Activated naive CD4-positive, alpha-beta T cell treated with anti-CD3 and anti-CD28 coated beads for 36 hours (primary cell): ENCODE measurements around the gene SKAP2. TPM values are rescaled to one million over a fixed set of nuclear protein-coding genes. Genes with fewer than 3 reads are reported as not detected.

Experiments
- CTCF ChIA-PET: fragments of 350-600 bp; sonication (Branson Sonifier 250); formaldehyde crosslinking; loops from one replicate; lab custom pipeline; 2021; ENCODE audit warnings: antibody characterized with exemption; lab: Charles Lee
- DNase-seq: peaks from one replicate; pipeline ENCODE4 v3.0.0-alpha.2; 2020
- H3K27ac Mint-ChIP-seq: one replicate; pipeline ENCODE4 v1.8.0; 2021; ENCODE audit warnings: mild to moderate bottlenecking, mixed read lengths
- H3K27me3 Mint-ChIP-seq: one replicate; pipeline ENCODE4 v1.8.0; 2021; ENCODE audit warnings: low read depth, mixed read lengths
- H3K36me3 Mint-ChIP-seq: one replicate; pipeline ENCODE4 v1.8.0; 2021; ENCODE audit warnings: low read depth, mixed read lengths
- H3K4me1 Mint-ChIP-seq: one replicate; pipeline ENCODE4 v1.8.0; 2021; ENCODE audit warnings: low read depth, mixed read lengths
- H3K4me3 Mint-ChIP-seq: one replicate; pipeline ENCODE4 v1.8.0; 2021; ENCODE audit warnings: mild to moderate bottlenecking, moderate library complexity, mixed read lengths
- H3K9me3 Mint-ChIP-seq: one replicate; pipeline ENCODE4 v1.8.0; 2021; ENCODE audit warnings: mixed read lengths
- intact Hi-C: fragments of 100-400 bp; cut with micrococcal nuclease; formaldehyde crosslinking; loops from one replicate; pipeline ENCODE4 v1.15.1; 2023
- total RNA-seq, 2 experiments: library from RNA; stranded (reverse); gene quantifications; one replicate each; pipeline ENCODE4 v1.2.3, GENCODE V29; 2021

Gene SKAP2
- total RNA-seq, 2 experiments from 2014 or later = 5.6 to 6.6 TPM

DNA sequence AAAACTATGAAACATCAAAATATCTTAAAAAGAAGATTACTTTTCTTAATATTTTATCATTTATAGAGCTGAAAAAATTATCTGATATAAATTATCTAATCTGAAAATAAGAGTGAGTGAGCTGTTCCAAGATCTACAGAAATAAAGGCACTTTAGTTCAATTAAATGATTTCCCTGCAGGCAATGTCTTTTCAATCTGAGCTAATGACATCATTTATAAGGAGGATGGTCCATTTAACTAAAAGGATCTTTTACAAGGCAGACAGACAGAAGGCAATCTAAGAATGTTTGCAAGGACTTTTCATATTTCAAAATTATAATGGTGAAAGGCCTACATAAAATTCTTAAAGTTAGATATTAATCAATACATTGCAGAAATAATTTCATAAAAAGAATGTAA, 71.8 kb downstream of the SKAP2 start:
- DNase-seq = no peak
- H3K4me1 Mint-ChIP-seq = no peaks in the 10 kb centered on the region
- CTCF ChIA-PET = no interaction called here
- H3K27ac Mint-ChIP-seq = no peak overlapping the region
- no peak overlapping the region for H3K4me3 Mint-ChIP-seq
- H3K27me3 Mint-ChIP-seq = peaks cover 17% of the 10 kb centered on the region
- intact Hi-C loops = no loop called here
- no peaks in the 10 kb centered on the region for H3K36me3 Mint-ChIP-seq
- no peaks in the 10 kb centered on the region for H3K9me3 Mint-ChIP-seq

DNA sequence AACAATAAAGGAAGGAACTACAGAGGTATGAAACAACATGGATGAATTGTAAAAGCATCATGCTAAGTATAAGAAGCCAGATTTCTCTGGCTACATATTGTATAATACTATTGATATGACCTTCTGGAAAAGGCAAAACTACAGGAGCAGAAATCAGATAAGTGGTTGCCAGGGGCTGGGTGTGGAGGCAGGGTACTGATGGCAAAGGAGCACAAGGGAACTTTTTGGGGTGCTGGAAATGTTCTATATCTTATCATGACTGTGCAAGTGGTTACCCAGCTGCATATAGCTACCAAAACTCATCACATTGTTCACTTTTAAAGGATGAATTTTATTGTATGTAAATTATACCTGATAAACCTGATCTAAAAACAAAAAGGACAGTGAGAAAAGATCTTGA, 72.4 kb downstream of the SKAP2 start:
- intact Hi-C loops = no loop called here
- Mint-ChIP-seq H3K9me3 (no peaks in the 10 kb centered on the region), H3K36me3 (no peaks in the 10 kb centered on the region), H3K4me1 (no peaks in the 10 kb centered on the region), H3K27ac (no peak overlapping the region), H3K4me3 (no peak overlapping the region), H3K27me3 (peaks cover 19% of the 10 kb centered on the region)
- CTCF ChIA-PET = no interaction called here
- no peak for DNase-seq

DNA sequence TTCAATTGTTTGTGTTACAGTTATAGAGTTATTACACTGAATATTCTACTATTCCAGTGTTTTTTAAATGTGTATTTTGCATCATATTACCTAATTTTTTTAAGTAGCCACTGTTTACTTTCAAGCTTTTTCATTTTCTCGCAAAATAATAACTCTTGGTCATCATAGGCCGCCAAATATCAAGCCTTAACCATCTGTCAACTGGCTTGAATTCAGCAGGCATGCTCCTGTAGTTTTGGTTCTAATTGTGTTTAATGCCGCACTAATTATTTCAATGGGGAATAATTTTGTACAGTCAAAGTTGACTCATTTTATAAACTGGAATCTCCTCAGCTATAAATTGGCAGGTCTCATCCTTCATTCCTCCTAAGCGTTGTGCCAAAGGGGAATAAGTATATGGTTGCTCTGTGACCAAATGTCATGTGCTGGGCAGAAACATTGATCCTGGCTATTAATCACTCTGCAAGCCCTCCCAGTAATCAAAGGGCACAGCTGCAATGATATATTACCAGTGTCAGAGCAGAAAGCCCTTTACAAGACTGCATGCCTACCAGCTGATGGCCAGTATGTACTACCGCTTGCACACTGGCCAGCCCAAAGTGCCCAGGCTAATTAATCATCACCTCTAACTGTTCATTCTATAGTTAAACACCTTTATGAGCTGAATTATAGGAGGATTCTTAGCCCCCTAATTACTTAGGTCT, 74.8 kb downstream of the SKAP2 start:
- DNase-seq = no peak
- H3K27ac Mint-ChIP-seq = no peak overlapping the region
- no peaks in the 10 kb centered on the region for H3K36me3 Mint-ChIP-seq
- no peaks in the 10 kb centered on the region for H3K9me3 Mint-ChIP-seq
- H3K4me3 Mint-ChIP-seq = no peak overlapping the region
- CTCF ChIA-PET = no interaction called here
- intact Hi-C loops = no loop called here
- peaks cover 11% of the 10 kb centered on the region for H3K27me3 Mint-ChIP-seq
- H3K4me1 Mint-ChIP-seq = no peaks in the 10 kb centered on the region

DNA sequence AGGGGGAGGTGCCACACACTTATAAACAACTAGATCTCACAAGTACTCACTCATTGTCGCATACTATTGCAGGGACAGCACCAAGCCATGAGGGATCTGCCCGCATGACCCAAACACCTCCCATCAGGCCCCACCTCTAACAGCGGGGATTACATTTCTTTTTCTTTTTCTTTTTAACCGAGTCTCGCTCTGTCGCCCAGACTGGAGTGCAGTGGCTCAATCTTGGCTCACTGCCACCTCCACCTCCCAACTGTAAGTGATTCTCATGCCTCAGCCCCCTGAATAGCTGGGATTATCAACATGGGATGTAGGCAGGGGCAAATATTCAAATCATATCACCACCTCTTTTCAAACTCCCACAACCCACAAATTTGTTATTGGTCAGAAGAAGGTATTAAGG, 76.7 kb downstream of the SKAP2 start:
- H3K27me3 Mint-ChIP-seq = peaks cover 11% of the 10 kb centered on the region
- H3K4me1 Mint-ChIP-seq = no peaks in the 10 kb centered on the region
- CTCF ChIA-PET = interaction anchor here (1.2 kb wide), 1 partner anchor 10 kb away, joined by 3 read pairs; no protein-coding TSS in a partner anchor

DNA sequence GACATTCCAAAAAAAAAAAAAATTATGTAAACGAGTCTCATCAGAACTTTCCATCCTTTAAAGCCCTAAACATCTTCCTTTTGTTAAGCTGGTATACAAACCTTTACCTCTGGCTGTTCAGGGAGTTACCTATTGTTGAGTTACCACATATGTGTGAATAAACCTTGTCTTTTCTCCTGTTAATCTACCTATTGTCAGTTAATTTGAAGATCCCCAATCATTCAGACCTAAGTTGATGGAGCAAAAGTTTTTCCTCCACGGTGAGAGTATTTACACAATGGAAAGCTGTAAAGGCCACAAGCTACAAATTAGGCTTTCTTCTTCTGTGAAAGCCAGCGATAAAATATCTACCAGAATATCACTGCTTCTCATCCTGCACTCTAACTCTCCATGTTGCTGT, 80.3 kb downstream of the SKAP2 start:
- Mint-ChIP-seq H3K36me3 (no peaks in the 10 kb centered on the region), H3K27ac (no peak overlapping the region), H3K9me3 (no peaks in the 10 kb centered on the region), H3K4me1 (no peaks in the 10 kb centered on the region), H3K27me3 (peaks cover 10% of the 10 kb centered on the region), H3K4me3 (no peak overlapping the region)
- intact Hi-C loops = no loop called here
- DNase-seq = no peak
- CTCF ChIA-PET = no interaction called here

More for the DNA sequence above, 76.7 kb downstream of the SKAP2 start:
- no peak for DNase-seq
- H3K4me3 Mint-ChIP-seq = no peak overlapping the region
- H3K36me3 Mint-ChIP-seq = no peaks in the 10 kb centered on the region
- no peaks in the 10 kb centered on the region for H3K9me3 Mint-ChIP-seq
- no peak overlapping the region for H3K27ac Mint-ChIP-seq
- intact Hi-C loops = no loop called here

DNA sequence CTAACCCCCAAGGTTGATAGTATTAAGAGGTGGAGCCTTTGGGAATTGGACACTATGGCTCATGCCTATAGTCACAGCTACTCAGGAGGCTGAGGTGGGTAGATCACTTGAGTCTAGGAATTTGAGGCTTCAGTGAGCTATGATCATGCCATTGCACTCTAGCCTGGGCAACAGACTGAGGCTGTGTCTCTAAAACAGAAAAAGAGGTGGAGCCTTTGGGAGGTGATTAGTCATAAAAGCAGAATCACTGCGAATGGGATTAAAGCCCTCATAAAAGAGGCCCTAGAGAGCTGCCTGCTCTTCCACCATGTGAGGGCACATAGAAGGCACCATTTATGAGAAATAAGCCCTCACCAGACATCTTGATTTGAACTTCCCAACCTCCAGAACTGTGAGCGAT, 81.9 kb downstream of the SKAP2 start:
- no peak for DNase-seq
- no peaks in the 10 kb centered on the region for H3K9me3 Mint-ChIP-seq
- CTCF ChIA-PET = no interaction called here
- H3K27me3 Mint-ChIP-seq = peaks cover 7% of the 10 kb centered on the region
- H3K4me3 Mint-ChIP-seq = no peak overlapping the region
- intact Hi-C loops = no loop called here
- H3K36me3 Mint-ChIP-seq = no peaks in the 10 kb centered on the region
- no peak overlapping the region for H3K27ac Mint-ChIP-seq
- no peaks in the 10 kb centered on the region for H3K4me1 Mint-ChIP-seq

DNA sequence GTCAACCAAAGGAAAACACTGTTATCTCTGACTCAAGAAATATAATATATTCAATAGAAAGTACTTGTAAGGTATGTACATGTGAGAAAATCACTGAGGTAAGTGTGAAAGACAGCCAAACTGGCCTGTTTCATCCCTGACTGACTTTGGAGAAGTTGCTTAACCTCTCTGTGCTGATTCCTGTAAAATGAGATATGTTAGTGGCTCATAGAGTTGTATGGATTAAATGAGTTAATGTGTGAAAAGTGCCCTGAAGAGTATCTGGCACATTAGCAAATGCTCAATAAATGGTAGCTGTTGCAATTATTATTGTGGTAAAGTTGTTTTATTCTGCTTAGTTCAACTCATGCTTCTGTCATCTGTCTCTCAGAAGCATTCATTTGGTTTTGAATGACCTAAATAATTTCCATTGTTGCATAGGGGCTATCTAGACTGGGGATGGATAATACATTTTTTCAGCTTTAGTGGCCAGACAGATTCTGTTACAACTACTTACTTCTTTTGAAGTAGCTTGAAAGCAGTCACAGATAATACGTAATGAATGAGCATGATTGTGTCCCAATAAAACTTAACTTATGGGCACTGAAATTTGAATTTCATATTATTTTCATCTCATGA, 84.3 kb downstream of the SKAP2 start:
- no peaks in the 10 kb centered on the region for H3K9me3 Mint-ChIP-seq
- CTCF ChIA-PET = interaction anchor here (0.6 to 1.2 kb wide), 2 partner anchors 30 to 369 kb away, joined by 3 to 4 read pairs; no protein-coding TSS in a partner anchor
- DNase-seq = no peak
- H3K4me1 Mint-ChIP-seq = no peaks in the 10 kb centered on the region
- intact Hi-C loops = no loop called here
- peaks cover 8% of the 10 kb centered on the region for H3K27me3 Mint-ChIP-seq
- H3K27ac Mint-ChIP-seq = no peak overlapping the region
- no peak overlapping the region for H3K4me3 Mint-ChIP-seq
- H3K36me3 Mint-ChIP-seq = no peaks in the 10 kb centered on the region

DNA sequence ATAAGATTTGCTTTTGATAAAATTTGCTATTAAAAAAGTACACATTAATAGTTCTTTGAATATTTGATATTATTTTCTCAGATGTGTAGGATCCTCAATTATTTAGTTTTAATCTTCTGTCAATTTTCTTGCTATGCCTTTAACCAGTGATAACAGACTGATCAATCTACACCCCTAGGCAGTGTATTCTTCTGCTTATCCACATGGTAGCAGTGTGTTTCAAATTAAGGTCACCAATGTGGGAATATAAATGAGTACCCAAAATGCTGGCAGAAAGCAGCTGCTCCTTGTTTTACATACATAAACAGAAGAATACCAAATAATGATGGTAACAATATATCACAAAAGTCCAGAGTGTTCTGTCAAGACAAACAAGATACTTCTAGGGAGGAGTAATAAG, 87.0 kb downstream of the SKAP2 start:
- Mint-ChIP-seq H3K9me3 (no peaks in the 10 kb centered on the region), H3K4me1 (no peaks in the 10 kb centered on the region), H3K27ac (no peak overlapping the region), H3K36me3 (no peaks in the 10 kb centered on the region), H3K4me3 (no peak overlapping the region), H3K27me3 (peaks cover 6% of the 10 kb centered on the region)
- no peak for DNase-seq
- CTCF ChIA-PET = no interaction called here
- intact Hi-C loops = no loop called here

DNA sequence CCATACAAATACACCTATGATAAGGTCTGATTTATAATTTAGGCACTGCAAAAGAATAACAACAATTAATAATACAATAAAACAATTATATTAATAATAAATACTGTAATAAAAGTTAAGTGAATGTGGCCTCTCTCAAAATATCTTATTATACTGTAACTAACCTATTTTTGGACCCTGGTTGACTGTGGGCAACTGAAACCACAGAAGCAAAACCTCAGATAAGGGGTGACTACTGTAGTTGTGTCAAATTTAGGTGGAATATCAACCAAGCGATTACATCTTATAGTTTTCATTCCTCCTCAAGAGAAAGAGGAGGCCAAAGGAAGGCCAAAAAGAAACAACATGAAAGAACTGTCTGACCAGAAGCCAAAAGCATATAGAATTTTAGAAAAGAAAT, 103.9 kb downstream of the SKAP2 start:
- no peaks in the 10 kb centered on the region for H3K9me3 Mint-ChIP-seq
- CTCF ChIA-PET = no interaction called here
- H3K4me3 Mint-ChIP-seq = no peak overlapping the region
- no peaks in the 10 kb centered on the region for H3K36me3 Mint-ChIP-seq
- peaks cover 4% of the 10 kb centered on the region for H3K27me3 Mint-ChIP-seq
- H3K27ac Mint-ChIP-seq = no peak overlapping the region
- DNase-seq = no peak
- intact Hi-C loops = no loop called here
- no peaks in the 10 kb centered on the region for H3K4me1 Mint-ChIP-seq

DNA sequence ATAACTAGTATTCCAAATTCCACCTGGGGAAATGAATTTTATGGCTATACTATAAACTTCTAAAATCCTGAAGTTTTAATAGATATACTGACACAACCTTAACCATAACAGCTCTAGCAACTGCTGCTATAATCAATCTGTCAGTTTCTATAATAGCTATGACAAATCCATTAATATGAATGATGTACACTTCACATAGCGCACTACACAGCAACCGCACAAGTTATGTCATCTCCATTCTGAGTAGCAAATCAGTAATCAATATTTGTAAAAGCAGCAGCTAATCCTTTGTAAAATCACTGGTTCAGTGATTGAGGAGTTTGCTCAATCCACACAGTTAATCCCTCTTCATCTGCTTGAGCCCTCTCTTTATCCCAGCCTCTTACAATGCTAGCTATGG, 105.3 kb downstream of the SKAP2 start:
- Mint-ChIP-seq H3K36me3 (no peaks in the 10 kb centered on the region), H3K27ac (no peak overlapping the region), H3K9me3 (no peaks in the 10 kb centered on the region), H3K4me1 (no peaks in the 10 kb centered on the region), H3K4me3 (no peak overlapping the region), H3K27me3 (no peaks in the 10 kb centered on the region)
- intact Hi-C loops = no loop called here
- DNase-seq = no peak
- CTCF ChIA-PET = interaction anchor here (0.9 kb wide), 1 partner anchor 8 kb away, joined by 3 read pairs; no protein-coding TSS in a partner anchor

DNA sequence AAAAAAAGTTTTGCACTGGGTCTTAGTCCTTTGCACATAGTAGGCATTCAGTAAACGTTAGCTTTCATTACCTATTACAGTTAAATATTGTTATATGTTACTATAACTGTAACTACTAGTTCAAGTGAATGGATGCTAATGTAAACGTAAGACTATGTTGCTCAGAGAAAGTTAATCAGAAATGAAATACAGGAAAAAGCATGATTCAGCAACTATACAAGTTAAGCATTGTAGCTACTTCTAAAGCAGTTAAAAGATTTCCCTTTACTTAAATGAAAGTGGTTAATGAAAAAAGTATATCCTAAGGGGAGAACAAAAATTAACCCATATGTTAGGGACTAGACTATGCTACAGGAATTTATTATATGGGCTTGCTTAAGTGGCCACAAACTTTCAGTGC, 121.2 kb downstream of the SKAP2 start:
- intact Hi-C loops = no loop called here
- DNase-seq = no peak
- Mint-ChIP-seq H3K4me3 (no peak overlapping the region), H3K36me3 (no peaks in the 10 kb centered on the region), H3K4me1 (no peaks in the 10 kb centered on the region), H3K27me3 (peaks cover 8% of the 10 kb centered on the region), H3K27ac (no peak overlapping the region), H3K9me3 (no peaks in the 10 kb centered on the region)
- CTCF ChIA-PET = no interaction called here

DNA sequence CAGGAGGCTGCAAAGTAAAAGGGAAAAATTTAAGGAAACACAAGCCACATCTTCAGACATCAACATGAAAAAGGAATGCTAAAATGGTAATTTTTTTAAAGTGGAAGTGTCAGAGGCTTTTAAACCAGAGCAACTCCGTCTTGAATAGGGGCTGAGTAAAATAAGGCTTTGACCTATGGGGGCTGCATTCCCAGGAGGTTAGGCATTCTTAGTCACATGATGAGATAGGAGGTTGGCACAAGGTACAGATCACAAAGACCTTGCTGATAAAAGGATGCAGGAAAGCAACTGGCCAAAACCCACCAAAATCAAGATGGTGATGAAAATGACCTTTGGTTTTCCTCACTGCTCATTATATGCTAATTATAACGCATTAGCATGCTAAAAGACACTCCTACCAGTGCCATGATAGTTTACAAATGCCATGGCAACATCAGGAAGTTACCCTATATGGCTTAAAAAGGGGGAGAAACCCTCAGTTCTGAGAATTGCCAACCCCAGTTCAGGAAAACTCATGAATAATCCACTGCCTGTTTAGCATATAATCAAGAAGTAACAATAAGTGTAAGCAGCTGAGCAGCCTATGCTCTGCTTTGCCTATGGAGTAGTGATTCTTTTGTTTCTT, 128.3 kb downstream of the SKAP2 start:
- Mint-ChIP-seq H3K4me3 (no peak overlapping the region), H3K36me3 (no peaks in the 10 kb centered on the region), H3K4me1 (no peaks in the 10 kb centered on the region), H3K27ac (no peak overlapping the region), H3K27me3 (peaks cover 17% of the 10 kb centered on the region), H3K9me3 (no peaks in the 10 kb centered on the region)
- CTCF ChIA-PET = no interaction called here
- intact Hi-C loops = no loop called here
- no peak for DNase-seq
